Measurements from ENCODE around the gene AGTRAP.

The AGTRAP gene

GRCh38 chr1:11764519-11764918, 28.6 kb downstream of the AGTRAP start:
- no peak for FAIRE-seq

GRCh38 chr1:11765661-11766428, 29.9 kb downstream of the AGTRAP start:
- FAIRE-seq: no peak

GRCh38 chr1:11766429-11766776, 30.5 kb downstream of the AGTRAP start:
- FAIRE-seq: no peak

GRCh38 chr1:11767922-11768704, 32.2 kb downstream of the AGTRAP start:
- no peak for FAIRE-seq

- FAIRE-seq: no peak
These were observed 32.9 kb downstream of the AGTRAP start for GRCh38 chr1:11768821-11769220.

GRCh38 chr1:11769274-11769673, 33.3 kb downstream of the AGTRAP start:
- no peak for FAIRE-seq

GRCh38 chr1:11770011-11770410, 34.1 kb downstream of the AGTRAP start:
- no peak for FAIRE-seq

- no peak for FAIRE-seq
These were observed 35.6 kb downstream of the AGTRAP start for GRCh38 chr1:11771481-11772043.

- no peak for FAIRE-seq
These were observed 36.5 kb downstream of the AGTRAP start for GRCh38 chr1:11772458-11772857.

GRCh38 chr1:11774753-11775152, 38.8 kb downstream of the AGTRAP start:
- no peak for FAIRE-seq

- no peak for FAIRE-seq
These were observed 41.9 kb downstream of the AGTRAP start for GRCh38 chr1:11777658-11778322.

GRCh38 chr1:11778336-11778735, 42.4 kb downstream of the AGTRAP start:
- no peak for FAIRE-seq

GRCh38 chr1:11778844-11779623, 43.1 kb downstream of the AGTRAP start:
- no peak for FAIRE-seq

- FAIRE-seq: no peak
These were observed 43.9 kb downstream of the AGTRAP start for GRCh38 chr1:11779715-11780379.

- FAIRE-seq: no peak
These were observed 44.6 kb downstream of the AGTRAP start for GRCh38 chr1:11780380-11781147.

- no peak for FAIRE-seq
These were observed 45.4 kb downstream of the AGTRAP start for GRCh38 chr1:11781297-11781696.

GRCh38 chr1:11782127-11782708, 46.3 kb downstream of the AGTRAP start:
- no peak for FAIRE-seq

- no peak for FAIRE-seq
These were observed 47.6 kb downstream of the AGTRAP start for GRCh38 chr1:11783556-11783955.

- no peak for FAIRE-seq
These were observed 48.5 kb downstream of the AGTRAP start for GRCh38 chr1:11784256-11784992.

All from colon (tissue), 2 donors.